Right hindlimb (tissue), 1 donor: Measurements from ENCODE around the gene EMILIN2.

Experiments used
- DNase-seq: peaks from one replicate; pipeline ENCODE4 v3.0.0-alpha.2; 2018

The EMILIN2 gene

GRCh38 chr18:2879889-2880288 lies 33.1 kb downstream of the EMILIN2 start:
- no peak for DNase-seq

GRCh38 chr18:2880473-2880872 lies 33.7 kb downstream of the EMILIN2 start:
- peak; percentile 44 for DNase-seq

- DNase-seq = peak; percentile 87
Observed at GRCh38 chr18:2881088-2881839, 34.5 kb downstream of the EMILIN2 start.

GRCh38 chr18:2881840-2882195 lies 35.0 kb downstream of the EMILIN2 start:
- DNase-seq = peak; percentile 61

GRCh38 chr18:2882201-2882600 lies 35.4 kb downstream of the EMILIN2 start:
- no peak for DNase-seq

GRCh38 chr18:2883076-2883735 lies 36.4 kb downstream of the EMILIN2 start:
- DNase-seq = peak; percentile 70

- no peak for DNase-seq
Observed at GRCh38 chr18:2884706-2885285, 38.0 kb downstream of the EMILIN2 start.

GRCh38 chr18:2887470-2887869 lies 40.7 kb downstream of the EMILIN2 start:
- DNase-seq = no peak

- DNase-seq = no peak
Observed at GRCh38 chr18:2889761-2890192, 43.0 kb downstream of the EMILIN2 start.

GRCh38 chr18:2890606-2891005 lies 43.8 kb downstream of the EMILIN2 start:
- DNase-seq = peak; percentile 2

- DNase-seq = peak; percentile 4
Observed at GRCh38 chr18:2891526-2892431, 45.0 kb downstream of the EMILIN2 start.

- DNase-seq = peak; percentile 2
Observed at GRCh38 chr18:2893056-2893455, 46.2 kb downstream of the EMILIN2 start.

- peak; percentile 8 for DNase-seq
Observed at GRCh38 chr18:2893676-2894075, 46.9 kb downstream of the EMILIN2 start.

- DNase-seq = peak; percentile 19
Observed at GRCh38 chr18:2894131-2894840, 47.5 kb downstream of the EMILIN2 start.

- no peak for DNase-seq
Observed at GRCh38 chr18:2894841-2895370, 48.1 kb downstream of the EMILIN2 start.

- peak; percentile 11 for DNase-seq
Observed at GRCh38 chr18:2895391-2895790, 48.6 kb downstream of the EMILIN2 start.

GRCh38 chr18:2896990-2897389 lies 50.2 kb downstream of the EMILIN2 start:
- no peak for DNase-seq

- peak; percentile 43 for DNase-seq
Observed at GRCh38 chr18:2897448-2898185, 50.8 kb downstream of the EMILIN2 start.

GRCh38 chr18:2898186-2898640 lies 51.4 kb downstream of the EMILIN2 start:
- peak; percentile 63 for DNase-seq

GRCh38 chr18:2900684-2901422 lies 54.0 kb downstream of the EMILIN2 start:
- DNase-seq = peak; percentile 34
